ENCODE results near the gene STH. TPM values are rescaled to one million over a fixed set of nuclear protein-coding genes. Genes with fewer than 3 reads are reported as not detected.

STH gene
- total and polyA plus RNA-seq, 10 of the 15 experiments (the other 5 are each of a cell fraction or from before 2014, with no cell fraction given), result not detected

DNA sequence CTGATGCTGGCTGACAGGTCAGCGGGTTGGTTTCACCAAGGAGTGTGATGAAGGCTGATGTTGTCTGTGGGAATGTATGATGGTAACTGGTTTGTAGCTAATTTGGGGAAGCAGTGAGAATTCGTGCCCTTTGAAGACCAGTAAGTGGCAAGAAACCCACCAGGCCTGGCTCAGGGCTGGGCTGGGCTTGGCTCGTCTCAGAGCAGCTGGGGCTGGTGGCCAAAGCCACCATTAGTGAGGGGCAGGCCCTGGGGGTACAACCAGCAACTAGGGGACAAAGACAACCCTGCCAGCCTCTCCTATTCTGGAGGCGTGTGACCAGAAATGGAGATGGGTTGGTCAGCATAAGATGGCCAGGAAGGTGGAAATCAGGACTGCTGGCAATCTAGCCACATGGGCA, 13.0 kb upstream of the STH start (continued):
- TF ChIP-seq, protein P1, sequence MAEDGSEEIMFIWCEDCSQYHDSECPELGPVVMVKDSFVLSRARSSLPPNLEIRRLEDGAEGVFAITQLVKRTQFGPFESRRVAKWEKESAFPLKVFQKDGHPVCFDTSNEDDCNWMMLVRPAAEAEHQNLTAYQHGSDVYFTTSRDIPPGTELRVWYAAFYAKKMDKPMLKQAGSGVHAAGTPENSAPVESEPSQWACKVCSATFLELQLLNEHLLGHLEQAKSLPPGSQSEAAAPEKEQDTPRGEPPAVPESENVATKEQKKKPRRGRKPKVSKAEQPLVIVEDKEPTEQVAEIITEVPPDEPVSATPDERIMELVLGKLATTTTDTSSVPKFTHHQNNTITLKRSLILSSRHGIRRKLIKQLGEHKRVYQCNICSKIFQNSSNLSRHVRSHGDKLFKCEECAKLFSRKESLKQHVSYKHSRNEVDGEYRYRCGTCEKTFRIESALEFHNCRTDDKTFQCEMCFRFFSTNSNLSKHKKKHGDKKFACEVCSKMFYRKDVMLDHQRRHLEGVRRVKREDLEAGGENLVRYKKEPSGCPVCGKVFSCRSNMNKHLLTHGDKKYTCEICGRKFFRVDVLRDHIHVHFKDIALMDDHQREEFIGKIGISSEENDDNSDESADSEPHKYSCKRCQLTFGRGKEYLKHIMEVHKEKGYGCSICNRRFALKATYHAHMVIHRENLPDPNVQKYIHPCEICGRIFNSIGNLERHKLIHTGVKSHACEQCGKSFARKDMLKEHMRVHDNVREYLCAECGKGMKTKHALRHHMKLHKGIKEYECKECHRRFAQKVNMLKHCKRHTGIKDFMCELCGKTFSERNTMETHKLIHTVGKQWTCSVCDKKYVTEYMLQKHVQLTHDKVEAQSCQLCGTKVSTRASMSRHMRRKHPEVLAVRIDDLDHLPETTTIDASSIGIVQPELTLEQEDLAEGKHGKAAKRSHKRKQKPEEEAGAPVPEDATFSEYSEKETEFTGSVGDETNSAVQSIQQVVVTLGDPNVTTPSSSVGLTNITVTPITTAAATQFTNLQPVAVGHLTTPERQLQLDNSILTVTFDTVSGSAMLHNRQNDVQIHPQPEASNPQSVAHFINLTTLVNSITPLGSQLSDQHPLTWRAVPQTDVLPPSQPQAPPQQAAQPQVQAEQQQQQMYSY (CRISPR knock-in tag; IDR thresholded peaks at IDR 0.05), result no peak
- TF ChIP-seq FOS (IDR thresholded peaks at IDR 0.05; ENCODE audit: borderline replicate concordance, extremely low read depth, insufficient read length) (no peak), PML (IDR thresholded peaks at IDR 0.05; ENCODE audit: low read length) (no peak), TARDBP (IDR thresholded peaks at IDR 0.05; ENCODE audit: borderline replicate concordance) (no peak), ZNF622 (IDR thresholded peaks at IDR 0.05) (no peak)

DNA sequence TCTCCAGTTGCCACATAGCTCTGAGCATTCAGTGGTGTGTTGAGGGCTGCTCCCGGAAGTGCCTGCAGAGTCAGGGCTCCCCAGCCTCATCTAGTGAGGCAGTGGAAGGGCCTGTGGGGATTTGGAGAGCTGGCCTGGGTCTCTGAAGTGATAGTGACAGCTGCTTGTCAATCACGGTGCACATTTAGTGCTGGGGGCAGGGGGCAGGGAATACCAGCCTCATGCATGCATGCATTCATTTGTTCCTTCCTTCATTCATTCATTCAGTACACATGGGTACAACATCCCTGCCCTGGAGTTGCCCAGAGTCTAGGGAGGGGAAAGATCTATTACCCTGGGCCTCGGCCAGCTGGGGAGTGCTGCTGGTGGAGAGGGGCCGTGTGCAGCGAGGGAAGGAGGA, 11.3 kb upstream of the STH start:
- TF ChIP-seq, protein P2, sequence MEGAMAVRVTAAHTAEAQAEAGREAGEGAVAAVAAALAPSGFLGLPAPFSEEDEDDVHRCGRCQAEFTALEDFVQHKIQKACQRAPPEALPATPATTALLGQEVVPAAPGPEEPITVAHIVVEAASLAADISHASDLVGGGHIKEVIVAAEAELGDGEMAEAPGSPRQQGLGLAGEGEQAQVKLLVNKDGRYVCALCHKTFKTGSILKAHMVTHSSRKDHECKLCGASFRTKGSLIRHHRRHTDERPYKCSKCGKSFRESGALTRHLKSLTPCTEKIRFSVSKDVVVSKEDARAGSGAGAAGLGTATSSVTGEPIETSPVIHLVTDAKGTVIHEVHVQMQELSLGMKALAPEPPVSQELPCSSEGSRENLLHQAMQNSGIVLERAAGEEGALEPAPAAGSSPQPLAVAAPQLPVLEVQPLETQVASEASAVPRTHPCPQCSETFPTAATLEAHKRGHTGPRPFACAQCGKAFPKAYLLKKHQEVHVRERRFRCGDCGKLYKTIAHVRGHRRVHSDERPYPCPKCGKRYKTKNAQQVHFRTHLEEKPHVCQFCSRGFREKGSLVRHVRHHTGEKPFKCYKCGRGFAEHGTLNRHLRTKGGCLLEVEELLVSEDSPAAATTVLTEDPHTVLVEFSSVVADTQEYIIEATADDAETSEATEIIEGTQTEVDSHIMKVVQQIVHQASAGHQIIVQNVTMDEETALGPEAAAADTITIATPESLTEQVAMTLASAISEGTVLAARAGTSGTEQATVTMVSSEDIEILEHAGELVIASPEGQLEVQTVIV (IDR thresholded peaks at IDR 0.05; ENCODE audit: borderline replicate concordance, partially characterized antibody), result no peak
- TF ChIP-seq ZNF24 (IDR thresholded peaks at IDR 0.05), result peak; percentile 60; the same call in 1 of the 2 replicates
- ChIA-PET CTCF (interaction anchor here (0.6 to 0.8 kb wide), 2 partner anchors 14 to 187 kb away, joined by 3 read pairs; no protein-coding TSS in a partner anchor), POLR2A (no interaction called here), SMC1A (ENCODE audit: uncharacterized antibody, unreplicated experiment) (no interaction called here), RAD21 (ENCODE audit: unreplicated experiment) (no interaction called here)
- no peak for DNase-seq (ENCODE audit: low read depth, low spot score)
- WGBS (ENCODE audit: insufficient coverage, insufficient replicate concordance, low lambda C conversion rate, missing lambda C conversion rate), result 29% methylated on average over 5 of the region's 5 CpGs
- Histone ChIP-seq H3K27ac (ENCODE audit: control insufficient read depth, insufficient read depth) (no peak overlapping the region), H4K20me1 (ENCODE audit: control insufficient read depth, insufficient read depth) (no peaks in the 10 kb centered on the region), H3K36me3 (ENCODE audit: control insufficient read depth in 2 of 2, insufficient read depth in 2 of 2, low read length in 1 of 2) (no peaks in the 10 kb centered on the region), H3K79me2 (ENCODE audit: control insufficient read depth, insufficient read depth, low read length) (no peaks in the 10 kb centered on the region), H3K9me3 (replicated peaks; ENCODE audit: control insufficient read depth, insufficient read depth, low read length) (no peaks in the 10 kb centered on the region), H3K4me1 (ENCODE audit: control insufficient read depth, insufficient read depth, low read length) (no peaks in the 10 kb centered on the region), H3K4me2 (ENCODE audit: control insufficient read depth, insufficient read depth) (no peak overlapping the region), H3K9ac (ENCODE audit: control insufficient read depth, insufficient read depth, low read length) (no peak overlapping the region), H2AFZ (ENCODE audit: control insufficient read depth, low read depth, low read length) (no peak overlapping the region), H3K27me3 (replicated peaks in 1 of 2; ENCODE audit: control insufficient read depth in 2 of 2, insufficient read depth in 2 of 2, low read length in 1 of 2) (no peaks in the 10 kb centered on the region; a peak in 1 of 4 replicates), H3K4me3 (no peak overlapping the region)
- intact Hi-C loops (cut with micrococcal nuclease; ENCODE audit: unreplicated experiment) (no loop called here), in situ Hi-C loops (cut with MboI) (no loop called here)
- no peak for FAIRE-seq
- ATAC-seq, result no peak
- no TSS peak for BruUV-seq (replicated peaks)

Data from GM12878 (cell line).